ENCODE results near the gene C1QTNF7. TPM values are rescaled to one million over a fixed set of nuclear protein-coding genes. Genes with fewer than 3 reads are reported as not detected.

The C1QTNF7 gene
- total and polyA plus RNA-seq, 2 of the 13 experiments (the other 11 are each of a cell fraction or from before 2014, with no cell fraction given) = not detected

GRCh38 chr4:15405018-15405417 lies 22.8 kb upstream of the C1QTNF7 start:
- DNase-seq (ENCODE audit: low spot score) (no peak), ATAC-seq (no peak), FAIRE-seq (no peak)
- Histone ChIP-seq H3K4me1 (ENCODE audit: insufficient read depth, low read length) (no peaks in the 10 kb centered on the region), H3K9ac (ENCODE audit: insufficient read depth, low read depth, low read length) (no peak overlapping the region), H3K4me3 (replicated peaks in 1 of 3; ENCODE audit: insufficient read depth in 1 of 3, low read depth in 2 of 3, low read length in 3 of 3) (no peak overlapping the region), H3K4me2 (ENCODE audit: low read depth, low read length) (no peak overlapping the region), H2AFZ (ENCODE audit: low read length) (no peak overlapping the region), H3K27me3 (ENCODE audit: control insufficient read depth in 1 of 2, insufficient read depth in 2 of 2, low read length in 2 of 2) (0 out of 5 replicates have a peak, but pooled peaks cover 0 to 2% of the 10 kb centered on the region in 2 experiments), H4K20me1 (ENCODE audit: insufficient read depth, low read length) (no peaks in the 10 kb centered on the region), H3K36me3 (replicated peaks in 1 of 2; ENCODE audit: control insufficient read depth in 1 of 2, insufficient read depth in 2 of 2, low read length in 2 of 2) (no peaks in the 10 kb centered on the region), H3K79me2 (ENCODE audit: insufficient read depth, low read length) (no peaks in the 10 kb centered on the region), H3K27ac (ENCODE audit: extremely low read length, insufficient read depth, low read length) (no peak overlapping the region), H3K9me3 (ENCODE audit: low read length) (no peaks in the 10 kb centered on the region)
- ChIA-PET POLR2A (no interaction called here), CTCF (ENCODE audit: low intra/inter-chr PET ratio, low total read pairs) (no interaction called here)
- TF ChIP-seq ZNF280D (CRISPR knock-in tag; IDR thresholded peaks at IDR 0.05) = no peak
- TF ChIP-seq SP5 (CRISPR knock-in tag; IDR thresholded peaks at IDR 0.05; ENCODE audit: borderline replicate concordance, low read depth) = no peak
- TF ChIP-seq ZGPAT (CRISPR knock-in tag; IDR thresholded peaks at IDR 0.05) = no peak
- no peak for TF ChIP-seq ZNF543 (CRISPR knock-in tag; IDR thresholded peaks at IDR 0.05)
- no peak for TF ChIP-seq YY1 (IDR thresholded peaks at IDR 0.05; ENCODE audit: insufficient read depth, insufficient replicate concordance, low read depth, low read length)
- TF ChIP-seq ZNF607 (CRISPR knock-in tag; IDR thresholded peaks at IDR 0.05; ENCODE audit: borderline replicate concordance) = no peak
- TF ChIP-seq PLRG1 (conservative IDR thresholded peaks at IDR 0.05) = no peak
- TF ChIP-seq NR2F6 (IDR thresholded peaks at IDR 0.05) = no peak
- no peak for TF ChIP-seq NR2F6 (CRISPR knock-in tag; IDR thresholded peaks at IDR 0.05)
- TF ChIP-seq HNF1A (IDR thresholded peaks at IDR 0.05; ENCODE audit: low read depth) = no peak
- no peak for TF ChIP-seq HNF1A (CRISPR knock-in tag; IDR thresholded peaks at IDR 0.05; ENCODE audit: borderline replicate concordance)
- in situ Hi-C loops (cut with HindIII; ENCODE audit: extremely low pct_ligation_motif_present, low pct_unique_long_range_greater_than_20kb) = no loop called here
- intact Hi-C loops (cut with micrococcal nuclease; ENCODE audit: unreplicated experiment) = no loop called here
- 42% methylated on average over 4 of the region's 4 CpGs for WGBS (ENCODE audit: low lambda C conversion rate)
- BruUV-seq (replicated peaks) = no TSS peak
